GM12878 (cell line): ENCODE results near the gene PUSL1. TPM values are rescaled to one million over a fixed set of nuclear protein-coding genes. Genes with fewer than 3 reads are reported as not detected.

Experiments used
- ATAC-seq: fragments of 200-7000 bp; cut with Tn5 transposase; 3 replicates; pipeline ENCODE4 v1.9.1; 2020; ENCODE audit warnings: mild to moderate bottlenecking, moderate library complexity
- BruUV-seq: library from RNA; stranded (reverse); fragments of 400-500 nt; replicated peaks from 2 replicates; lab custom pipeline; 2021; lab: Mats Ljungman, UMichigan
- CTCF ChIA-PET: fragments of 300-600 bp; sonication (Branson Sonifier 250); formaldehyde crosslinking; extraction: SDS; loops from one replicate; lab custom pipeline; 2021; ENCODE audit warnings: inconsistent platforms; lab: Yijun Ruan, JAX
- POLR2A ChIA-PET: fragments of 350-600 bp; formaldehyde crosslinking; extraction: SDS; loops from one replicate; lab custom pipeline; 2021; ENCODE audit warnings: inconsistent platforms; lab: Charles Lee
- RAD21 ChIA-PET: fragments of 300-600 bp; sonication (Branson Sonifier 250); formaldehyde crosslinking; loops from one replicate; lab custom pipeline; 2023; ENCODE audit warnings: antibody characterized with exemption; ENCODE audit not compliant: unreplicated experiment; lab: Charles Lee
- SMC1A ChIA-PET: fragments of 300-600 bp; sonication (Branson Sonifier 250); formaldehyde crosslinking; loops from one replicate; lab custom pipeline; 2023; ENCODE audit not compliant: unreplicated experiment, uncharacterized antibody; lab: Charles Lee
- DNase-seq: peaks from one replicate; pipeline ENCODE4 v3.0.0-alpha.2; 2011; ENCODE audit warnings: low read depth, low spot score
- FAIRE-seq: peaks from 3 replicates; lab custom pipeline; 2011; peaks lifted over from hg19 to GRCh38; lab: Jason Lieb, UNC
- H2AFZ ChIP-seq: 2 replicates; pipeline ENCODE4 v1.6.0; 2011; ENCODE audit warnings: low read depth, low read length, control low read depth; ENCODE audit not compliant: control insufficient read depth
- H3K27ac ChIP-seq: 2 replicates; pipeline ENCODE4 v1.5.1; 2011; ENCODE audit warnings: control low read depth; ENCODE audit not compliant: control insufficient read depth, insufficient read depth
- H3K27me3 ChIP-seq, 2 experiments: replicated peaks in 1 of 2; 2 replicates each; pipeline versions ENCODE4 v1.6.0 to v1.6.1; 2011; ENCODE audit warnings: low read length in 1 of 2; ENCODE audit not compliant: control insufficient read depth in 2 of 2, insufficient read depth in 2 of 2
- H3K36me3 ChIP-seq, 2 experiments: 2 replicates each; pipeline ENCODE4 v1.5.1; 2011; ENCODE audit warnings: low read length in 1 of 2; ENCODE audit not compliant: control insufficient read depth in 2 of 2, insufficient read depth in 2 of 2
- H3K4me1 ChIP-seq: 2 replicates; pipeline ENCODE4 v1.6.1; 2011; ENCODE audit warnings: mild to moderate bottlenecking, low read length, moderate library complexity, mixed read lengths; ENCODE audit not compliant: control insufficient read depth, insufficient read depth
- H3K4me2 ChIP-seq: 2 replicates; pipeline ENCODE4 v1.6.0; 2011; ENCODE audit warnings: control low read depth; ENCODE audit not compliant: control insufficient read depth, insufficient read depth
- H3K4me3 ChIP-seq: fragments of 200-600 bp; sonication (generic); 2 replicates; pipeline ENCODE4 v1.5.1; 2016
- H3K79me2 ChIP-seq: 2 replicates; pipeline ENCODE4 v1.6.0; 2011; ENCODE audit warnings: low read length; ENCODE audit not compliant: control insufficient read depth, insufficient read depth
- H3K9ac ChIP-seq: 2 replicates; pipeline ENCODE4 v1.8.0; 2011; ENCODE audit warnings: low read length, control low read depth, mixed read lengths; ENCODE audit not compliant: control insufficient read depth, insufficient read depth
- H3K9me3 ChIP-seq: replicated peaks from 3 replicates; pipeline ENCODE4 v1.5.1; 2011; ENCODE audit warnings: mild to moderate bottlenecking, low read length; ENCODE audit not compliant: control insufficient read depth, insufficient read depth
- H4K20me1 ChIP-seq: 2 replicates; pipeline ENCODE4 v1.6.0; 2011; ENCODE audit not compliant: control insufficient read depth, insufficient read depth
- ATF2 ChIP-seq: IDR thresholded peaks from 2 replicates; pipeline ENCODE4 v1.6.1; 2012; ENCODE audit warnings: low read length, inconsistent platforms
- BMI1 ChIP-seq: fragments of 450-650 bp; IDR thresholded peaks from 2 replicates; pipeline ENCODE4 v1.6.1; 2016; ENCODE audit warnings: mild to moderate bottlenecking, moderate library complexity, borderline replicate concordance
- IRF4 ChIP-seq: IDR thresholded peaks from 2 replicates; pipeline ENCODE4 v1.6.1; 2011; ENCODE audit warnings: low read depth, low read length
- KAT2A ChIP-seq: conservative IDR thresholded peaks from 2 replicates; pipeline ENCODE4 v1.6.1; 2011; ENCODE audit warnings: low read depth, low read length; ENCODE audit not compliant: control insufficient read depth
- NFXL1 ChIP-seq: fragments of 450-650 bp; IDR thresholded peaks from 2 replicates; pipeline ENCODE4 v1.6.1; 2017; ENCODE audit warnings: antibody characterized with exemption, mild to moderate bottlenecking, borderline replicate concordance
- NFYB ChIP-seq: IDR thresholded peaks from 2 replicates; pipeline ENCODE4 v1.6.1; 2011; ENCODE audit warnings: low read depth, mild to moderate bottlenecking, low read length, improper control_type of control experiment, moderate library complexity; ENCODE audit not compliant: insufficient read depth
- NRF1 ChIP-seq: conservative IDR thresholded peaks from 2 replicates; pipeline ENCODE4 v1.6.1; 2011; ENCODE audit warnings: mild to moderate bottlenecking, low read depth, low read length, improper control_type of control experiment
- POLR2AphosphoS2 ChIP-seq: IDR thresholded peaks from 2 replicates; pipeline ENCODE4 v1.6.1; 2011; ENCODE audit warnings: low read depth, mild to moderate bottlenecking, low read length, improper control_type of control experiment, moderate library complexity
- SIN3A ChIP-seq: IDR thresholded peaks from 2 replicates; pipeline ENCODE4 v1.6.1; 2012; ENCODE audit warnings: low read depth, low read length, improper control_type of control experiment
- SMAD5 ChIP-seq: IDR thresholded peaks from 2 replicates; pipeline ENCODE4 v1.6.1; 2016; ENCODE audit warnings: antibody characterized with exemption, low read depth
- SMARCA5 ChIP-seq: fragments of 450-650 bp; IDR thresholded peaks from 2 replicates; pipeline ENCODE4 v1.6.1; 2017; ENCODE audit warnings: mild to moderate bottlenecking
- WGBS: methylation state at CpG from one replicate; pipeline ENCODE4 v1.1.6; 2016; ENCODE audit warnings: low lambda C conversion rate; ENCODE audit not compliant: insufficient replicate concordance, insufficient coverage; ENCODE audit errors: missing lambda C conversion rate; 5-methylcytosine and 5-hydroxymethylcytosine counted together
- in situ Hi-C: fragments of 300-500 bp; cut with MboI; formaldehyde crosslinking; loops from 9 replicates; pipeline ENCODE4 v1.14.3; 2018; ENCODE audit warnings: mixed read lengths
- intact Hi-C: fragments of 100-400 bp; cut with micrococcal nuclease; formaldehyde crosslinking; loops from one replicate; pipeline ENCODE4 v1.14.2; 2022; ENCODE audit not compliant: unreplicated experiment
- polyA plus RNA-seq, 11 experiments: library from polyadenylated mRNA; depleted of rRNA in 4 of 11; unstranded in 6 of 11; stranded (reverse) in 5 of 11; fragments of >200 nt; fragmentation: Nextera tagmentation in 4 of 11; fragmentation: Illumina TruSeq in 1 of 11; extraction: Ambion mirVana in 4 of 11; extraction: Trizol in 1 of 11; gene quantifications; 1 replicate in 1 of 11; 2 replicates in 10 of 11; pipeline versions ENCODE4 v1.2.1 to v1.2.3, GENCODE V29; 2011 to 2016; ENCODE audit warnings: inconsistent platforms in 2 of 11, missing spikeins in 2 of 11, low read depth in 1 of 11
- total RNA-seq, 4 experiments: library from RNA; depleted of rRNA in 3 of 4; stranded (reverse); fragments of >200 nt in 3 of 4; fragmentation: Illumina TruSeq in 1 of 4; extraction: Trizol in 1 of 4; gene quantifications; 2 replicates each; pipeline versions ENCODE4 v1.2.1 to v1.2.3, GENCODE V29; 2013 to 2021
- TF ChIP-seq, protein P1 (sequence below): IDR thresholded peaks from 2 replicates; pipeline ENCODE4 v1.6.1; 2011; ENCODE audit warnings: low read depth, mild to moderate bottlenecking, low read length, moderate library complexity, borderline replicate concordance; ENCODE audit errors: extremely low read depth
- TF ChIP-seq, protein P2 (sequence below): IDR thresholded peaks from 2 replicates; pipeline ENCODE4 v1.6.1; 2012; ENCODE audit warnings: improper control_type of control experiment, low read depth, low read length; ENCODE audit not compliant: insufficient replicate concordance
- TF ChIP-seq, protein P3 (sequence below): fragments of 450-650 bp; IDR thresholded peaks from 2 replicates; pipeline ENCODE4 v1.6.1; 2017; ENCODE audit warnings: mild to moderate bottlenecking, low read depth, inconsistent platforms; ENCODE audit not compliant: poor library complexity, severe bottlenecking

Gene PUSL1
- total and polyA plus RNA-seq, 10 of the 15 experiments (the other 5 are each of a cell fraction or from before 2014, with no cell fraction given), result 0.16 to 28.4 (median 15.1) TPM

DNA sequence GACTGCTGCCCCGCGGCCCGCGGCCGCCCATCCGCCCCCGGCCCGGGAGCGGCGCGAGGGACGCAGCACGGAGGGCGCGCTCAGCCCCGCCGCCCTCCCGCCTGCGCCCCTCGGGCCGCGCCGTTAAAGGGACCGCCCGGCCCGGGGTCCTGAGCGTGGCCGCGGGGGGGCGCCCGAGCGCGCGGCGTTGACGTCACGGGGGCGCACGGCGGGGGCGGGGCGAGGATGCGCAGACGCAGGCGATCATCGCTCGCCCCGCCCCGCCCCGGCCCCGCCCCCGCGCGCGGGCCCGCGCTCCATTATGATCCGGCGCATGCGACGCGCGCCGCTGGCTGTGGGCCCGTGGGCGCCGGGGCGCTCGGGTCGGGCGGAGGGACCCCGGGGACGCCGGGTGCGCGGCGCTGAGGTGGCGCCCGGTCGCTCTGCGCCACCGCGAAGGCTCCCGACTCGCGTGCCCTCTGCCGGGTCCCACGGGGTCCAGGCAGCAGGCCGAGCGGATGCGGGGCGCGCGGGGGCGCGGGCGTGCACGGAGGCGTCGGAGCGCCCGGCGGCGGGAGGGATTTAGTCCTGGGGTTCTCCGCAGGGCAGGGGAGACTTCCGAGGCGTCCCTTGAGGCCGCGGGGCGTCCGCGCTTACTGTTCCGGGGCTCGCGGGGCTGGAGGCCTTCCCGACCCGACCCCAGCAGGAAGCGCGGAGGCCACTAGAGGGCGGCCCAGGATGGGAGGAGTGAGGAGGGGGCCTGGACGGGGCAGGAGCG lies 41.0 kb downstream of the PUSL1 start, which contains the start of gene DVL1:
TSS of gene DVL1 (minus strand) at position 163 of the 757 bp plus-strand sequence. CDS start 353 bp downstream, outside the sequence.
- SMC1A ChIA-PET, result no interaction called here
- WGBS, result 0% methylated on average over 52 of the region's 122 CpGs
- peak; percentile 58 for ATAC-seq
- TF ChIP-seq, protein P1, sequence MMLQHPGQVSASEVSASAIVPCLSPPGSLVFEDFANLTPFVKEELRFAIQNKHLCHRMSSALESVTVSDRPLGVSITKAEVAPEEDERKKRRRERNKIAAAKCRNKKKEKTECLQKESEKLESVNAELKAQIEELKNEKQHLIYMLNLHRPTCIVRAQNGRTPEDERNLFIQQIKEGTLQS, result no peak
- no peak for TF ChIP-seq NFXL1
- peak; percentile 70 for TF ChIP-seq SMARCA5
- TF ChIP-seq, protein P2, sequence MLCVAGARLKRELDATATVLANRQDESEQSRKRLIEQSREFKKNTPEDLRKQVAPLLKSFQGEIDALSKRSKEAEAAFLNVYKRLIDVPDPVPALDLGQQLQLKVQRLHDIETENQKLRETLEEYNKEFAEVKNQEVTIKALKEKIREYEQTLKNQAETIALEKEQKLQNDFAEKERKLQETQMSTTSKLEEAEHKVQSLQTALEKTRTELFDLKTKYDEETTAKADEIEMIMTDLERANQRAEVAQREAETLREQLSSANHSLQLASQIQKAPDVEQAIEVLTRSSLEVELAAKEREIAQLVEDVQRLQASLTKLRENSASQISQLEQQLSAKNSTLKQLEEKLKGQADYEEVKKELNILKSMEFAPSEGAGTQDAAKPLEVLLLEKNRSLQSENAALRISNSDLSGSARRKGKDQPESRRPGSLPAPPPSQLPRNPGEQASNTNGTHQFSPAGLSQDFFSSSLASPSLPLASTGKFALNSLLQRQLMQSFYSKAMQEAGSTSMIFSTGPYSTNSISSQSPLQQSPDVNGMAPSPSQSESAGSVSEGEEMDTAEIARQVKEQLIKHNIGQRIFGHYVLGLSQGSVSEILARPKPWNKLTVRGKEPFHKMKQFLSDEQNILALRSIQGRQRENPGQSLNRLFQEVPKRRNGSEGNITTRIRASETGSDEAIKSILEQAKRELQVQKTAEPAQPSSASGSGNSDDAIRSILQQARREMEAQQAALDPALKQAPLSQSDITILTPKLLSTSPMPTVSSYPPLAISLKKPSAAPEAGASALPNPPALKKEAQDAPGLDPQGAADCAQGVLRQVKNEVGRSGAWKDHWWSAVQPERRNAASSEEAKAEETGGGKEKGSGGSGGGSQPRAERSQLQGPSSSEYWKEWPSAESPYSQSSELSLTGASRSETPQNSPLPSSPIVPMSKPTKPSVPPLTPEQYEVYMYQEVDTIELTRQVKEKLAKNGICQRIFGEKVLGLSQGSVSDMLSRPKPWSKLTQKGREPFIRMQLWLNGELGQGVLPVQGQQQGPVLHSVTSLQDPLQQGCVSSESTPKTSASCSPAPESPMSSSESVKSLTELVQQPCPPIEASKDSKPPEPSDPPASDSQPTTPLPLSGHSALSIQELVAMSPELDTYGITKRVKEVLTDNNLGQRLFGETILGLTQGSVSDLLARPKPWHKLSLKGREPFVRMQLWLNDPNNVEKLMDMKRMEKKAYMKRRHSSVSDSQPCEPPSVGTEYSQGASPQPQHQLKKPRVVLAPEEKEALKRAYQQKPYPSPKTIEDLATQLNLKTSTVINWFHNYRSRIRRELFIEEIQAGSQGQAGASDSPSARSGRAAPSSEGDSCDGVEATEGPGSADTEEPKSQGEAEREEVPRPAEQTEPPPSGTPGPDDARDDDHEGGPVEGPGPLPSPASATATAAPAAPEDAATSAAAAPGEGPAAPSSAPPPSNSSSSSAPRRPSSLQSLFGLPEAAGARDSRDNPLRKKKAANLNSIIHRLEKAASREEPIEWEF, result no peak
- TF ChIP-seq ATF2, result no peak
- no peak for TF ChIP-seq NRF1
- no peak for TF ChIP-seq KAT2A
- TF ChIP-seq POLR2AphosphoS2, result no peak
- no peak for TF ChIP-seq BMI1
- TF ChIP-seq IRF4, result no peak
- TF ChIP-seq SMAD5, result no peak
- TF ChIP-seq, protein P3, sequence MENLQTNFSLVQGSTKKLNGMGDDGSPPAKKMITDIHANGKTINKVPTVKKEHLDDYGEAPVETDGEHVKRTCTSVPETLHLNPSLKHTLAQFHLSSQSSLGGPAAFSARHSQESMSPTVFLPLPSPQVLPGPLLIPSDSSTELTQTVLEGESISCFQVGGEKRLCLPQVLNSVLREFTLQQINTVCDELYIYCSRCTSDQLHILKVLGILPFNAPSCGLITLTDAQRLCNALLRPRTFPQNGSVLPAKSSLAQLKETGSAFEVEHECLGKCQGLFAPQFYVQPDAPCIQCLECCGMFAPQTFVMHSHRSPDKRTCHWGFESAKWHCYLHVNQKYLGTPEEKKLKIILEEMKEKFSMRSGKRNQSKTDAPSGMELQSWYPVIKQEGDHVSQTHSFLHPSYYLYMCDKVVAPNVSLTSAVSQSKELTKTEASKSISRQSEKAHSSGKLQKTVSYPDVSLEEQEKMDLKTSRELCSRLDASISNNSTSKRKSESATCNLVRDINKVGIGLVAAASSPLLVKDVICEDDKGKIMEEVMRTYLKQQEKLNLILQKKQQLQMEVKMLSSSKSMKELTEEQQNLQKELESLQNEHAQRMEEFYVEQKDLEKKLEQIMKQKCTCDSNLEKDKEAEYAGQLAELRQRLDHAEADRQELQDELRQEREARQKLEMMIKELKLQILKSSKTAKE, result no peak
- no peak for TF ChIP-seq NFYB
- no peak; the same call in 1 of the 2 replicates for TF ChIP-seq SIN3A

More for the DNA sequence above, 41.0 kb downstream of the PUSL1 start, which contains the start of gene DVL1:
- Histone ChIP-seq H4K20me1 (no peaks in the 10 kb centered on the region), H3K27me3 (peaks cover 0 to 2% of the 10 kb centered on the region in 2 experiments; a peak in 2 of 4 replicates), H3K36me3 (no peaks in the 10 kb centered on the region), H3K4me2 (peak within 1 kb of the TSS; percentile 83), H3K9me3 (no peaks in the 10 kb centered on the region), H3K4me1 (peaks cover 6% of the 10 kb centered on the region; the same call in 1 of the 2 replicates), H3K4me3 (peak within 1 kb of the TSS; percentile 83), H2AFZ (peak within 1 kb of the TSS; percentile 86), H3K27ac (peak within 1 kb of the TSS; percentile 80), H3K79me2 (peaks cover 2% of the 10 kb centered on the region), H3K9ac (peak within 1 kb of the TSS; percentile 81)
- FAIRE-seq, result no peak
- ChIA-PET CTCF (interaction anchor here (1.1 to 2.1 kb wide), 2 partner anchors 22 to 155 kb away, joined by 3 to 12 read pairs; no protein-coding TSS in a partner anchor), POLR2A (no interaction called here), RAD21 (no interaction called here)
- intact Hi-C loops (loop anchor here (2.0 kb wide), 1 partner anchor 49 kb away; the partner anchor contains the start of gene CCNL2), in situ Hi-C loops (no loop called here)
- no TSS peak for BruUV-seq
- no peak for DNase-seq
